OCI-LY7 (cell line): ENCODE results near the gene PRR5L. TPM values are rescaled to one million over a fixed set of nuclear protein-coding genes. Genes with fewer than 3 reads are reported as not detected.

Source experiments
- BruUV-seq: library from RNA; stranded (reverse); fragments of 400-500 nt; replicated peaks from 2 replicates; lab custom pipeline; 2021; lab: Mats Ljungman, UMichigan
- CTCF ChIA-PET: fragments of 300-600 bp; sonication (Branson Sonifier 250); formaldehyde crosslinking; loops from one replicate; lab custom pipeline; 2022; ENCODE audit warnings: antibody characterized with exemption; ENCODE audit not compliant: unreplicated experiment; lab: Charles Lee
- POLR2A ChIA-PET: fragments of 300-600 bp; sonication (Branson Sonifier 250); formaldehyde crosslinking; loops from one replicate; lab custom pipeline; 2022; ENCODE audit warnings: antibody characterized with exemption; lab: Charles Lee
- DNase-seq: peaks from one replicate; pipeline ENCODE4 v3.0.0-alpha.2; 2015; ENCODE audit warnings: low spot score
- H2AFZ ChIP-seq: fragments of 200-600 bp; sonication (generic), shearing (Covaris generic); 2 replicates; pipeline ENCODE4 v1.6.1; 2014; ENCODE audit warnings: mild to moderate bottlenecking, antibody characterized with exemption, low read length, moderate library complexity
- H3K27ac ChIP-seq: fragments of 200-600 bp; sonication (generic); 2 replicates; pipeline ENCODE4 v1.5.1; 2014; ENCODE audit warnings: mixed run types, low read depth, mild to moderate bottlenecking, moderate library complexity, low read length, inconsistent platforms; ENCODE audit not compliant: poor library complexity, severe bottlenecking
- H3K36me3 ChIP-seq: fragments of 200-600 bp; sonication (generic); 2 replicates; pipeline ENCODE4 v1.6.1; 2014; ENCODE audit warnings: mild to moderate bottlenecking, antibody characterized with exemption, low read length, moderate library complexity, mixed read lengths; ENCODE audit not compliant: insufficient read depth
- H3K4me1 ChIP-seq: fragments of 200-600 bp; sonication (generic); 2 replicates; pipeline ENCODE4 v1.5.1; 2014; ENCODE audit warnings: mild to moderate bottlenecking, low read length; ENCODE audit not compliant: insufficient read depth, poor library complexity, severe bottlenecking
- H3K4me2 ChIP-seq: fragments of 200-600 bp; sonication (generic); 2 replicates; pipeline ENCODE4 v1.6.1; 2014; ENCODE audit warnings: mild to moderate bottlenecking, low read length
- H3K4me3 ChIP-seq: fragments of 200-600 bp; sonication (generic); 2 replicates; pipeline ENCODE4 v1.5.1; 2014; ENCODE audit warnings: mild to moderate bottlenecking, low read depth, low read length; ENCODE audit not compliant: poor library complexity, severe bottlenecking
- H3K79me2 ChIP-seq: fragments of 200-600 bp; sonication (generic); 2 replicates; pipeline ENCODE4 v1.6.1; 2016; ENCODE audit warnings: low read depth, mild to moderate bottlenecking, low read length, moderate library complexity, mixed read lengths; ENCODE audit not compliant: insufficient read depth
- H3K9me2 ChIP-seq: fragments of 200-600 bp; sonication (generic); 2 replicates; pipeline ENCODE4 v1.6.1; 2016; ENCODE audit warnings: mild to moderate bottlenecking, low read length, mixed read lengths; ENCODE audit not compliant: insufficient read depth
- H3K9me3 ChIP-seq: fragments of 200-600 bp; sonication (generic); 2 replicates; pipeline ENCODE4 v1.6.1; 2014; ENCODE audit warnings: mild to moderate bottlenecking, mixed run types, low read length, mixed read lengths
- H4K20me1 ChIP-seq: fragments of 200-600 bp; sonication (generic); 2 replicates; pipeline ENCODE4 v1.6.1; 2014; ENCODE audit warnings: mild to moderate bottlenecking, antibody characterized with exemption, low read length, moderate library complexity, mixed read lengths; ENCODE audit not compliant: insufficient read depth
- CTCF ChIP-seq: fragments of 200-600 bp; sonication (generic); conservative IDR thresholded peaks from 2 replicates; pipeline ENCODE4 v1.5.1; 2014; ENCODE audit warnings: mild to moderate bottlenecking, antibody characterized with exemption, low read length, moderate library complexity, mixed read lengths
- EZH2phosphoT487 ChIP-seq: fragments of 200-600 bp; sonication (generic); IDR thresholded peaks from 2 replicates; pipeline ENCODE4 v1.6.1; 2018; ENCODE audit warnings: low read depth, borderline replicate concordance, mild to moderate bottlenecking, mixed run types, antibody characterized with exemption, low read length, moderate library complexity, mixed read lengths
- intact Hi-C: fragments of 100-400 bp; cut with micrococcal nuclease; formaldehyde crosslinking; loops from one replicate; pipeline ENCODE4 v1.10.0; 2022; ENCODE audit not compliant: unreplicated experiment
- total RNA-seq, 2 experiments: library from RNA; depleted of rRNA in 1 of 2; stranded (reverse); fragments of >200 nt in 1 of 2; shearing (Covaris generic) in 1 of 2; gene quantifications; 2 replicates each; pipeline ENCODE4 v1.2.3, GENCODE V29; 2014 to 2022

Gene PRR5L
- total RNA-seq, 2 experiments from 2014 or later: not detected

GRCh38 chr11:36493332-36493731, 197.2 kb downstream of the PRR5L start:
- TF ChIP-seq EZH2phosphoT487 (no peak), CTCF (no peak)
- H3K79me2 ChIP-seq: peaks cover 3% of the 10 kb centered on the region; the same call in 1 of the 2 replicates
- H3K27ac ChIP-seq: no peak overlapping the region
- no peak for DNase-seq
- ChIA-PET POLR2A (interaction anchor here (0.8 to 1.8 kb wide), 3 partner anchors 9 to 193 kb away, joined by 3 to 7 read pairs (median 6); no protein-coding TSS in a partner anchor), CTCF (interaction anchor here (1.0 to 2.1 kb wide), 5 partner anchors 9 to 204 kb away, joined by 4 to 16 read pairs (median 7); partner anchors contain the start of gene COMMD9)
- H3K4me2 ChIP-seq: no peak overlapping the region
- no peaks in the 10 kb centered on the region for H3K9me2 ChIP-seq
- no peaks in the 10 kb centered on the region for H3K9me3 ChIP-seq
- H3K4me1 ChIP-seq: peaks cover 3% of the 10 kb centered on the region
- peaks cover 77% of the 10 kb centered on the region for H3K36me3 ChIP-seq
- no TSS peak for BruUV-seq
- H4K20me1 ChIP-seq: no peaks in the 10 kb centered on the region
- peak overlapping the region; percentile 22; the same call in 1 of the 2 replicates for H2AFZ ChIP-seq
- intact Hi-C loops: loop anchor here (5.0 kb wide), 1 partner anchor 136 kb away; no protein-coding TSS in a partner anchor
- no peak overlapping the region for H3K4me3 ChIP-seq

GRCh38 chr11:36498721-36499120, 202.6 kb downstream of the PRR5L start:
- ChIA-PET POLR2A (interaction anchor here (0.6 to 1.1 kb wide), 2 partner anchors 10 to 37 kb away, joined by 3 to 5 read pairs; no protein-coding TSS in a partner anchor), CTCF (no interaction called here)
- intact Hi-C loops: no loop called here
- Histone ChIP-seq H3K9me2 (no peaks in the 10 kb centered on the region), H3K36me3 (peaks cover 59% of the 10 kb centered on the region), H4K20me1 (no peaks in the 10 kb centered on the region), H3K79me2 (no peaks in the 10 kb centered on the region; the same call in 1 of the 2 replicates), H2AFZ (no peak overlapping the region), H3K4me3 (no peak overlapping the region), H3K27ac (no peak overlapping the region), H3K9me3 (no peaks in the 10 kb centered on the region), H3K4me1 (no peaks in the 10 kb centered on the region), H3K4me2 (no peak overlapping the region)
- TF ChIP-seq EZH2phosphoT487 (no peak), CTCF (no peak)
- DNase-seq: no peak
- no TSS peak for BruUV-seq

- H4K20me1 ChIP-seq: no peaks in the 10 kb centered on the region
- intact Hi-C loops: no loop called here
- POLR2A ChIA-PET: interaction anchor here (1.1 kb wide), 1 partner anchor 10 kb away, joined by 5 read pairs; no protein-coding TSS in a partner anchor
Observed at GRCh38 chr11:36499315-36499714, 203.2 kb downstream of the PRR5L start.

More at GRCh38 chr11:36499315-36499714, 203.2 kb downstream of the PRR5L start:
- DNase-seq: no peak
- Histone ChIP-seq H3K9me3 (no peaks in the 10 kb centered on the region), H3K4me2 (no peak overlapping the region), H3K27ac (no peak overlapping the region), H3K4me1 (no peaks in the 10 kb centered on the region), H2AFZ (no peak overlapping the region), H3K79me2 (no peaks in the 10 kb centered on the region; the same call in 1 of the 2 replicates), H3K36me3 (peaks cover 57% of the 10 kb centered on the region), H3K9me2 (no peaks in the 10 kb centered on the region), H3K4me3 (no peak overlapping the region)
- no TSS peak for BruUV-seq
- CTCF ChIA-PET: no interaction called here
- TF ChIP-seq EZH2phosphoT487 (no peak), CTCF (no peak)
